NCI-H2196 (cell line): Measurements from ENCODE around the gene CTAG1B.
"Not testable (repeated sequence)": the region's sequence is repeated elsewhere in the genome, so short reads cannot be mapped to it uniquely, and the experiment has no call there.

Experiments
- DNase-seq: peaks from one replicate; lab custom pipeline; 2025; ENCODE audit not compliant: unreplicated experiment; lab: John Stamatoyannopoulos, UW

Gene CTAG1B

DNA sequence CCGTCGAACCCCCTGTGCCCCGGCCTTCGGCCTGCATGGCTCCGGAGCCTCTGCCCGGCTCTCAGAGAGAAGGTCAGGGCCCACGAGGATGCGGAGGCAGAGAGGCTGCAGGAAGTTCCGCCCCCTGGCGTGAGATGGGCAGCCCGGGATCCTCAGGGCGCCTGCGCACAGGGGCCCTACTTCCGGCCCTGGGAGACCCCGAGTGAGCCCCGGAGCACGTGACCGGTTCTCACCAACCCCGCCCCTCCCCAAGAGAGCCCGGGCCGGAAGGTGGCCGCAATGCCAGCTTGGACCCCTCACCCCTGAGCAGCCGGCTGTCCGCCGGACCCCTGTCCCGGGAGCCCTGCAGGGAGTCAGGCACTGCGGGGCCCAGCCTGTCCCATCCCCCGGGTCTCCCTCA is at the start of gene CTAG1B:
Gene CTAG1B, minus strand, starts transcription at position 101 of the 400 bp plus-strand sequence. Its CDS starts 64 bp downstream, at position 37.
- not testable (repeated sequence) for DNase-seq

DNA sequence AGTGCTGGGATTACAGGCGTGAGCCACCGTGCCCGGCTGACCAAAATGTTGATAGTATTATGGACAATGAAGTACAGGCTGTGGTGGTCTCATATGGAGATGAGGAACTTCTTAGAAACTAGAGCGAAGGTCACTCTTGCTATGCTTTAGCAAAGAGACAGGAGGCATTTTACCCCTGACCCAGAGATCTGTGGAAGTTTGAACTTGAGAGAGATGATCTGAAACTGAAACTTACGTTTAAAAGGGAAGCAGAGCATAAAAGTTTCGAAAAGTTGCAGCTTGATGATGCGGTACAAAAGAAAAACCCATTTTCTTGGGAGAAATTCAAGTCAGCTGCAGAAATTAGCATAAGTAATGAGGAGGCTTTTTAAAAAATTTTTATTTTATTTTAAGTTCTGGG is 42.8 kb upstream of the CTAG1B start:
- no peak for DNase-seq

DNA sequence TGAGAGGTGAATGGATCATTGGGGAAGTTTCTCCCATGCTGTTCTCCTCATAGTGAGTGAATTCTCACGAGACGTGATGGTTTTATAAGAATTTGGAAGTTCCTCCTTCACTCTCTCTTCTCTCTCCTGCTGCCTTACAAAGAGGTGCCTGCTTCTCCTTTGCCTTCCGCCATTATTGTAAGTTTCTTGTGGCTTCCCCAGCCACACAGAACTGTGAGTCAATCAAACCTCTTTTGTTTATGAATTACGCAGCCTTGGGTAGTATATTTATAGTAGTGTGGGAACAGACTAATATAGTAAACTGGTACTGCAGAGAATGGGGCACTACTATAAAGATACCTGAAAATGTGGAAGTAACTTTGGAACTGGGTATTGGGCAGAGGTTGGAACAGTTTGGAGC is 42.1 kb upstream of the CTAG1B start:
- DNase-seq = no peak

DNA sequence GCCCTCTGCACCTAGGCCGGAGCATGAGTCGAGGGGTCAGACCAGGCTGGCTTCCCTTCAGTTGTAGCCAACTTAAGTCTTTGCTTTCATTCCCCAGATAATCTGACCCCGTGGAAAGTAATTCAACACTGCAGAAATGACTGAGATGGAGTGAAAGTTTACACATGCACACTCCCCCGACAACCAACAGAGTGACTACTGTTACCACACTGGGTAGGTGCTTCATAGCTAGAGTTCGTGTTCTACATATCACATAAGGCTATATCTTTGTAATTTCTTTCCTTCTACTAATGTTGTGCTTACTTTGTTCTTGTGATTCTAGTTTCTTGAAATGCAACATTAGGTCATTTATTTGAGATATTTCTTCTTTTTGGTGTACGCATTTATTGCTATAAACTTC is 41.5 kb upstream of the CTAG1B start:
- DNase-seq = no peak

DNA sequence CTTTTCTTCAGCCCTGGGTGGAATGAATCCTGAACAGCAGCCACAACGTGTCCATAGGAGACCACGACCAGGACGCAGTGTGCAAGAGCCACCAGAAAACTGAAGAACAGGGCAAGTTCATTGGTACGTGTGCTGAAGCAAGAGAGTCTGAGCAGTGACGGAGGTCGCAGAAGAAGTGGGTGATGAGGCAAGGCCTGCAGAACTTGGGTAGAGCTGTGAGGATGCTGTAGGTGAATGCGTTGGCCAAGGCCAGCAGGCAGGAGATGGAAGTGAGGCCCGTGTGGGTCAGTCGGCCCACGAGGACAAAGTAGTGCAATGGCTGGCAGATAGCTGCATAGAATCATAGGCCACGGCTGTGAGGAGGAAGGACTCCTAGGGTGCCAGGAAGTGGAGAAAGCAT is 39.9 kb upstream of the CTAG1B start:
- DNase-seq = no peak

DNA sequence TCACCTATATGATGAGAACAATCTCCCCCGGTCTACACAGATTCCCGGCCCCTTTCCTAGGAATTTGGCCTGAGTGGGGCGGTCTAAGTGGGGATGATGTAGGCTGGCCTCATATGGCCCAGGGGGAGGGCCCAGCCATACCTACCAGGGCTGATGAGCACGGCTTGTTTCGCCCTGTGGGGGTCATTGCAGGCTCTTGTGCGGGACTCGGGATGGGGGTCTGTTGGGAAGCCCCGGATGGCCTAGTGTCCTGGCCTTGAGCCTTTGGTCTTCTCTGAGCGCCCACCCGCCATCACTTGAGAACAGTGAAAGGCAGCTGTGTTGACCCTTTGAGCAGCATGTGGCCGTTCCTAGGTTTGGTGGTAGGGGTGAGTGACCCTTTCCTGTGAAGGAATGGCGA is 39.1 kb upstream of the CTAG1B start:
- no peak for DNase-seq

DNA sequence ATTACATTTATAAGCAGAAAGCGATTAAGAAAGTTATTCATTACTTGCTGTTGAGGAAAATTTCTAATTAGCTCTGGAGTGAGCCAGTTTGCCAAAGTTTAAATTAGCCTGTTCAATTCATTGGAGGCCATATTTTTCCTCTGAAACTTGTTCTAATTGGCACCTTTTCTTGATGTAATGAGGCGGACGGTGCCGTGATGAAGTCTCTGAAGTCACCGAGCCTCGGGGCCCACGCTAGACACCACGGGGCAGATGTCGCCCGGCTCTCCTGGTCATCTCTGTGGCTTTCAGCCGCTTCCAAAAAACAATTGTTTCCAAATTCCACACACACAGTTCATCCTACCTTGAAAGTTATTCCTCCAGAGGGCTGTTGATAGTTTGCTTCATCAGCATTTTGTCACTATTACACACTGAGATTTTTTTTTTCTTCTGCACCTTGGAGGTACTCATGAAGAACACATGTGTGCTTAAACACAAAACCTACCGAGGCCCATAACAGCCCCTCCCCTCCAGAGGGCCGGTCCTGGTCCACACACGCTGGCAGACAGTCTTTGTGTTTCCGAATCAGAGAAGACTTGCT is 38.2 kb upstream of the CTAG1B start:
- DNase-seq = no peak

DNA sequence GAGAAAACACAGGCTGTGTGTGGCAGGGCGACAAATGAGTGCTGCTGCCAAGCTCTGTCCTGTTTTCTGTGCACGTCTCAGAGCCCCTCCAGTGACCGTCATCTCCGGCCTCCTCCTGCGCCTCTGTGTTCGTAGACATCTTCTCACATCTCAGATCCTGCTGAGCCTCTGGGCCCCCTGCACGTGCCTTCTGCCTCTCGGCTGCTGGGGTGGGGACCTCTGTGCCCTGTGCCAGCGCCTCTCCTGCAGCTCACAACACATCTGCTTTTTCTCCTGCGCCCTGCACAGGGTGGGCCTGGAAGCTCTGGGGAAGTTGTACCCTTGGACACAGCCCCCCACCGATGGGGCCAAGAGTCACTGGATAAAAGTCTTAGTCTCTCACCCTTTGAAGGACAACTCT is 36.7 kb upstream of the CTAG1B start:
- no peak for DNase-seq

DNA sequence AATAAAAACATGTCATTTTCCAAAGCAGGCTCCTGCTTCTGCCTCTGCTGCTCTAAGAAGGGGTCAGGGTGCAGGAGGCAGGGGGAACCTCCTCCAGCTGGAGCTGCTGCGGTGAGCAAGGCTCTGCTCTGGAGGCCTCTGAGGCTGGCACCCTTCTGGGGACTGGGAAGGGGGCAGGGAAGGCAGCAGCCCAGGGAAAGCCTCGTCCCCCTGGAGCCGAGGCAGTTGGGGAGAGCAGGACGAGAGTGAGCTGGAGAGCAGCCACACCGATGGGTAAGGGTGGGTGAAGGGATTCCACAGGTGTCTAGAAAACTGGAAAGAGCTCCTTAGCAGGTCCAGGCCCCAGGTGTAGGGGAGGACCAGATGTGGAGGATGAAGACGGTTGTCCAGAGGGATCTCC is 36.3 kb upstream of the CTAG1B start:
- no peak for DNase-seq

DNA sequence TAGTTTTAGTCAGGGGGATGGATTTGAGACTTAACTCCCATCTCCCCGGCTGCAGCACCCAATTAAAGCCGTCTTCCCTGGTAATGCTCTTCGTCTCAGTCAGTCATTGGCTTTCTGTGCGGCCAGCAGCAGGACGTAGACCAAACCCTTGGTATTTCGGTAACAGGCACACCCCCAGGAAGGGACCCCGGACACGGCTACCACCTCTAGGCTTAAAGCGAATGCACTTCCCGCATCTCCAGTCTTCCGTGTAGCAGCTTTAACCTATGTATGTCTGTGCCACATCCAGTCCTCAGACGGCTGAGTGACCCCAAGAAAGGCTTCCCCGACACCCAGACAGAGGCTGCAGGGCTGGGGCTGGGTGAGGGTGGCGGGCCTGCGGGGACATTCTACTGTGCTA is 35.8 kb upstream of the CTAG1B start:
- DNase-seq = no peak

DNA sequence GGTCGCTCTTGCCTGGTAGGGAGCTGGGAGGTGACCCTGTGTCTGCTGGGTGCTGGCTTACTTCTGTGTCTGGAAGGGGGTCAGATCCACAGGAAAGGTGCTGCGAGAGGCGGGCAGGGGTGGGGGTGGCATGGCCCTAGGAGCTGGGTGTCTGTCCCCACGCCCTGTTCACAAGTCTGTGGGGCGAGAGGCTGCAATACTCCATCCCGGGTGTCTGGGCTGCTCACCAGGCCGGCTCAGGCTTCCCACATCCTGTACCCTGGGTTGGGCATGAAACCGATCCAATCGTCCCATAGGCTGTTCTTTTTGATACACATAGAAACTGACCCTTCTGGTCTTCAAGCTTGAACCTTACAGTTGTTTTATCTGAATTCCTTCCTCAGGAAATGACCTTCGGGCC is 35.3 kb upstream of the CTAG1B start:
- DNase-seq = no peak

DNA sequence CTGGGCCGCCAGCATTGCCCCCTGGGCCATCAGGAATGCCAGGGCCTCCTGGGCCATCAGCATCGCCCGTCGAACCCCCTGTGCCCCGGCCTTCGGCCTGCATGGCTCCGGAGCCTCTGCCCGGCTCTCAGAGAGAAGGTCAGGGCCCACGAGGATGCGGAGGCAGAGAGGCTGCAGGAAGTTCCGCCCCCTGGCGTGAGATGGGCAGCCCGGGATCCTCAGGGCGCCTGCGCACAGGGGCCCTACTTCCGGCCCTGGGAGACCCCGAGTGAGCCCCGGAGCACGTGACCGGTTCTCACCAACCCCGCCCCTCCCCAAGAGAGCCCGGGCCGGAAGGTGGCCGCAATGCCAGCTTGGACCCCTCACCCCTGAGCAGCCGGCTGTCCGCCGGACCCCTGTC is 34.3 kb upstream of the CTAG1B start, which contains the start of gene CTAG2:
Gene CTAG2, minus strand, starts transcription at position 167 of the 400 bp plus-strand sequence. Its CDS starts 64 bp downstream, at position 103.
- not testable (repeated sequence) for DNase-seq

DNA sequence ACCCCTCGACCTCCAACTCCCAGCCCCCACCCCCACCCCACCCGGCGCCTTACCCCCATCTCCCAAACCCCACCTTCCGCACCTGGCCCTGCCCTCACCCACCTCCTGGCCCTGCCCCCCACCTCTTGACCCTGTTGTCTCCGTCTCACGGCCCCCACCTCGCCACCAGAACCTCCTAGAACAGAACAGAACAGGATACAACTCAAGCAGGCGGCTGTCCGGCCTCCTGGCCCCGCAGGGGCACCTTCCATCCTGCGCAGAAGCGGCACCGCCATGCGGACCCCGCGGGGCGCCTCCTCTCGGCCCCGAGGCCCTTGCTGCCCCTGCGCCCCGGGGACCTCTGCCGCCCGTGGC is 33.9 kb upstream of the CTAG1B start:
- DNase-seq = no peak

DNA sequence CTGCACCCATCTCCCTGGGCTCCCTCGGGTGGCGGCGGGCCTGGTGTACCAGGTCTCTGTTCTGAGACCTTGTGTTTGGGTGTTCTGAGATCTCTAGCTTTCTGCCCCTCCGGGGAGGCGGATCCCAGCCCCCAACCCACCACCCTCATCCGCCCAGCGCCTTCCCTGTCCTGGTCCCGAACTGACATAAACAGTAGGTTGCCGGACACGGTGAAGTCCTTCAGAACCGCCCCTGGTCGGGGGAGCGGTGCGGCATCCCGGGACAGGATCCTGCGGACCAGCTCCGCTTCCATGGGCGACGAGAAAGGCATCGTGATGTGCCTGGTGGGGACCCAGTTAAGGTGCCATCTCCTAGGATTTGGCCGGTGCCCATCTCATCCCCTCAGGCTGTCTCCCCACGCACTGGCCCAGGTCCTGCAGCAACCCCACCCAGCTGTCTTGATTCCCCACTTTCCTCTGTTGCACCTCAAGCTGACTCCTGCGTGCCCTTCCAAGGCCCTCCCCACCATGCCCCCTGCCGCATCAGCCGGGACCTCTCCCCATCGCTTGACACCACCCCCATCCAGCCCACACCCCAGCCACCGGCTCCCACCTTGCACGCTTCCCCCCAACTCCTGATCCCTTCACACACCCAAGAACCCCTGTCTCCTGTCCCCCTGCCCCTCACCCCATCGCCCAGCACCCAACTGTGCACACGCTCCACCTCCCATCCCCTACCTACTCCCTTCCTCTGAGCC is 33.4 kb upstream of the CTAG1B start:
- no peak for DNase-seq

DNA sequence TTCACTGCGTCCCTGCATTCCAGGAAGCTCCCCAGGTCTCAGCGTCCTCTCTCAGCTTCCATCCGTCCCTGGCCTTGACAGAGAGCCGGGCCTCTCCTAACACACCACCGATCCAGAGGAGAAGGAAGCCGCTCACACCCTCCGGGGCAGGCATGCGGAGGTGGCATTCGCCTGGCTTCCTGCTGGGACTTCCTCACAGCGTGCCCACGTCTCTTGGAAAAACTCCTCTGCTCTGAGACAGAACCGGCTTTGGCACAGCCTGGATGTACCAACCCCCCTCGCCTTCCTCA is 31.1 kb upstream of the CTAG1B start:
- DNase-seq = no peak

DNA sequence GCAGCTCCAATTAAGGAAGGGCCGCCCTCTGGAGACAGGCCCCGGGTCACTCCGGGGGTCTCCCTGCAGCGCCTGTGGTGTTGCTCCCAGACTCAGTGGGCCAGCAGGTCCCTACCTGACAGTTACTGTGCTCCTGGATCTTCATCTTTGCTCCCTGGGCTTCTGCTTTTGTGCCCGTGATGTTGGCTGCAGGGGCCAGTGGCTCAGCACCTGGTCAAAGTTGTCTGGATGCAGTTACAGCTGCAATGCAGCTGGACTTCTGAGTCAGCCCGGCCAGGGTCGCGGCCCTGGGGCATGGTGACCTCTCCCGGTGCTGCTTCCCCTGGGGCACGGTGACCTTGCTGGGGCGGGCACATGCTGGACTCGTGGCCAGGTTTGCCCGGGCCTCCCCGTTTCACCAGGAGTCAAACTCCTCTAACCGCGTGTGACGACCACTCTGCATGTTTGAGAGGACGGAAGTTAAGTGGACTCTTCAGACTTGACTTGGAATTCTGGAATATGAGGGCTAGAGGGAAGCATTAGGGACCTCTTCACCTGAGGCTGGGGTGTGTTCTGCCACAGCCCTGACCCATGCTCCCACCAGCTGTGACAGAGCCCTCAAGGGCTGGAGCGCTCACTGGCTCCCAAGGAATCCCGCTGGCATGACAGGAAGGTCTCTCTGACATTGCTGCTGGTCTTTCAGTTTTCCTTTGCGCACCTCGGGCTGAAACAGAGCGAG is 30.6 kb upstream of the CTAG1B start:
- DNase-seq = no peak

DNA sequence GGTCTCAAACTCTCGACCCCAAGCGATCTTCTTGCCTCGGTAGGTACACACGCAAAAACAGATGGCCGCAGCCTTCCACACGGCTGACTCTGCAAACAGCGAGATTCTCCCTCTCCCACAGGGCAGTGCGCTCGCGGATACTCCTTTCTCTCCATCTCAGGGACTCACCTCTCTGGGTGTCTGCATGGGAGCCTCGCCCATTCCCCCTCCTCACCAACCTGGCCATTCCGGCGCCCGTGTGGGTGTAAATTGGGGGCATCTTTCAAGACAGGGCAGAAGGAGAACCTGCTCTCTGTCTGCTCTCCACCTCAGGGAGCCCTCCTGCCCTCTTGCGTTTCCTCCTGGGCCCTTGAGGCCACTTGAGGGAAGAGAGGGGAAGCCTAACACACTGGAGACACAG is 29.8 kb upstream of the CTAG1B start:
- no peak for DNase-seq

DNA sequence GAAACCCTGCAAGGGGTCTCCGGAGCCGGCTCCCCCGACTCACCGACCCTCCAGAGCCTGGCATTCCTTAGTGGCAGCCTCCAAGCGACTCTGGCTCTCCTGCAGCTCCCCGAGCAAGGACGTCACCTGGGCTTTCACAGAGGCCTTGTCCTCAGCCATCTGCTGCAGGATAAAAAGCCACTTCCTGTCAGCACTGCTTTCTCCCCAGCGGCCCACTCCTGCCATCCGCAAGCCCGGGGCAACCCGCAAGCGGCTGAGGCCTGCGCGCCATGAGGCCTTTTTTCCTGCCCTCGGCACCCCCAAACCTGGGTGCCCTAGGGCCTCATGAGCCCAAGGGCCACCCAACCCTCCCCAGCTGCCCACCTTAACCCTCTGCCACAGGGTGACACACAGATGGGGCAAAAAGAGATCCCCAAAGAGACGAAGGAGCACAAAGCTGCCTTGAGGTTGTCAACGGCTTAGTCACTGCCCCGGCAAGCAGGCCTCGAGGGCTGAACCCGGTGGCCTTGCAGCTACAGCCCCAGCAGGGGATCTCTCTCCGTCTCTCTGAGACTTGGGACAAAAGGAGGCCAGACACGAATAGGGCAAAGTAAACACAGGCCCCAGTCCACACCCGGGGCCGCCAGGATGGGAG is 26.8 kb upstream of the CTAG1B start:
- not testable (repeated sequence) for DNase-seq

DNA sequence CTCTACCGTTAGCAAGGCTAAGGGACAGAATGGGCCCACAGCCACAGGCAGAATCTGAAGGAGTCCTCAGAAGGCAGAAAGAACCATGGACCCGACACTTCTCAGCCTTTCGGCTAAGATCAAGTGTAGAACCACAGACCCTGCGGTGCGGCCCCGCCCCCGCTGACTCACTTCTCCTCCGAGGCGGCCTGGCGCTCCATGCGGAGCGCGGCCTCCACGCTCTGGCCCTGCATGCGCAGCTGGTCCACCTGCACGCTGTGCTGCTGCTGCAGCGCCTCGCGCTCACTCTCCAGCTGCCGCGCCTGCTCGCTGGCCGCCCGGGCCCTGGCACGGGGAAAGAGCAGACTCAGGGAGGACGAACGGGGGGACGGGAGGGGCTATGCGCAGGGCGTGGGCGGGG is 24.6 kb upstream of the CTAG1B start:
- DNase-seq = not testable (repeated sequence)

DNA sequence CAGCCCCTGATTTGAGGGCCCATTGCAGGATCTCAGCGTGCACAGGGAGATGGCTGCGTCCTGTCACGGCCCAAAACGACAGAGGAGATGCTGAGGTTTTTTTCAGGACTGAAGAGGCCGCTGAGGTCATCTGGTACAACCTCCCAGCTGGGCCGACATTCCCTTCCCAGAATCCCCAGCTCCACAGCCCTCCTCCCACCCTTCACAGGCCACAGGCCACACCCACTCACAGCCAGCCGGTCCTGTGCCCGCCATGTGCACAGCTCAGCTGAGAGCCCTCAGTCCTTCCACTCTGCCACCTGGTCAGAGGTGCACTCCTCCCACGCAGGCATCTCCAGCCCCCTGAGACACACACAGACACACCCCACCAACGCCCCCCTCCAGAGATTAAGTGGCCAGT is 22.7 kb upstream of the CTAG1B start:
- DNase-seq = not testable (repeated sequence)

DNA sequence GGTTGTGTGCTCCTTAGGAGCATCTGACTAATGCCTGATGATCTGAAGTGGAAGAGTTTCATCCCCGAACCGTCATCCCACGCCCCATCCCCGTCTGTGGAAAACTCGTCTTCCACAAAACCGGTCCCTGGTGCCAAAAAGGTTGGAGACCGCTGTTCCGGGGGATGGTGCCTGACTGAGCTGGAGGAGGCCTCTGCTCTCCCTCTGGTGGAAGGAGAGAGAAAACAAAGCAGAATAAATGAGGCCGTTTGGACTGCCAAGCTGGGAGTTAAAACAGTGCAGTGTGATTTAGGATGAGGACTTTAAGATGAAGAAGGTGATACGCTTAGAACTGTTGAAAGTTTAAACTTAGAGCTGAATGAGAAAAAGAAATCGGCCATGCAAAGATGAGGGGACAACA is 14.6 kb upstream of the CTAG1B start:
- DNase-seq = not testable (repeated sequence)

DNA sequence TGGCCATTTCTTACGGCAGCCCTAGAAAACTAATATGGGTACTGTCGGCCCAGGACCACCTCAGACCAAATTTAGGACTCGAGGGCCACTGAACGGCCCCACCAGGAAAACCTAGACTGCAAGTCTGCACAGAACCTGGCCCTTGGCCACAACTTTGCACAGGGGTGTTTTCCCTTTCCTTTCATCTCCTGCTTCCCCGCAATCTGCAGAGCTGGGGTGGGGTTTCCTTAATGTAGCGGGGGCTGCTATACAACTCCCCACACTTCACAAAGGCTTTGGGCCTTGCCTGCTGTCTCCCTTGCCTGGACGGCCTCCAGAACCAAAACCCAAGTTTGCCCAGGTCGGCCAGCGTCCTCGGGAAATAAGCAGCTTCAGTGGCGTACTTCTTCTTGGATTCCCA is 11.9 kb upstream of the CTAG1B start:
- not testable (repeated sequence) for DNase-seq
